HUES6 (cell line): ENCODE data around the gene GRIN2C.

Source experiments
- H3K27ac ChIP-seq: 2 replicates; pipeline ENCODE4 v1.7.0; 2013; ENCODE audit warnings: low read depth, mild to moderate bottlenecking, low read length, inconsistent platforms
- H3K27me3 ChIP-seq: 2 replicates; pipeline ENCODE4 v1.6.1; 2013; ENCODE audit warnings: low read length; ENCODE audit not compliant: control insufficient read depth, insufficient read depth
- H3K36me3 ChIP-seq: 2 replicates; pipeline ENCODE4 v1.6.1; 2013; ENCODE audit warnings: low read length; ENCODE audit not compliant: control insufficient read depth, insufficient read depth
- H3K4me1 ChIP-seq: 2 replicates; pipeline ENCODE4 v1.6.1; 2013; ENCODE audit warnings: low read length; ENCODE audit not compliant: control insufficient read depth, insufficient read depth
- H3K4me3 ChIP-seq: 2 replicates; pipeline ENCODE4 v1.5.1; 2013; ENCODE audit warnings: low read depth, low read length
- H3K9ac ChIP-seq: one replicate; pipeline ENCODE4 v1.6.1; 2013; ENCODE audit warnings: mild to moderate bottlenecking, low read length
- H3K9me3 ChIP-seq: 2 replicates; pipeline ENCODE4 v1.6.1; 2013; ENCODE audit warnings: low read depth, low read length; ENCODE audit not compliant: control insufficient read depth, insufficient read depth

GRIN2C gene

GRCh38 chr17:74815067-74815466, 44.6 kb downstream of the GRIN2C start:
- H3K27ac ChIP-seq, result no peak overlapping the region
- H3K27me3 ChIP-seq, result no peaks in the 10 kb centered on the region
- H3K9ac ChIP-seq, result no peak overlapping the region
- peaks cover 9% of the 10 kb centered on the region for H3K36me3 ChIP-seq
- no peaks in the 10 kb centered on the region for H3K9me3 ChIP-seq
- H3K4me1 ChIP-seq, result peaks cover 7% of the 10 kb centered on the region; the same call in 1 of the 2 replicates
- no peak overlapping the region for H3K4me3 ChIP-seq

GRCh38 chr17:74814453-74814852, 45.2 kb downstream of the GRIN2C start:
- no peak overlapping the region for H3K9ac ChIP-seq
- H3K4me3 ChIP-seq, result no peak overlapping the region
- H3K36me3 ChIP-seq, result peaks cover 6% of the 10 kb centered on the region; the same call in 1 of the 2 replicates
- H3K27ac ChIP-seq, result no peak overlapping the region
- no peaks in the 10 kb centered on the region for H3K9me3 ChIP-seq
- no peaks in the 10 kb centered on the region for H3K27me3 ChIP-seq
- H3K4me1 ChIP-seq, result peaks cover 7% of the 10 kb centered on the region; the same call in 1 of the 2 replicates

- H3K36me3 ChIP-seq, result peaks cover 3% of the 10 kb centered on the region; the same call in 1 of the 2 replicates
- no peak overlapping the region; the same call in 1 of the 2 replicates for H3K4me3 ChIP-seq
- H3K9ac ChIP-seq, result no peak overlapping the region
- H3K27me3 ChIP-seq, result no peaks in the 10 kb centered on the region
- no peaks in the 10 kb centered on the region for H3K9me3 ChIP-seq
- H3K27ac ChIP-seq, result no peak overlapping the region
- H3K4me1 ChIP-seq, result peaks cover 7% of the 10 kb centered on the region; the same call in 1 of the 2 replicates
These were observed 47.3 kb downstream of the GRIN2C start for GRCh38 chr17:74812109-74813009.

GRCh38 chr17:74810699-74811485, 48.8 kb downstream of the GRIN2C start:
- no peak overlapping the region for H3K4me3 ChIP-seq
- H3K27ac ChIP-seq, result no peak overlapping the region
- no peaks in the 10 kb centered on the region for H3K9me3 ChIP-seq
- H3K27me3 ChIP-seq, result no peaks in the 10 kb centered on the region
- peaks cover 7% of the 10 kb centered on the region; the same call in 1 of the 2 replicates for H3K4me1 ChIP-seq
- H3K9ac ChIP-seq, result no peak overlapping the region
- H3K36me3 ChIP-seq, result peaks cover 3% of the 10 kb centered on the region; the same call in 1 of the 2 replicates

GRCh38 chr17:74808714-74809430, 50.8 kb downstream of the GRIN2C start:
- Histone ChIP-seq H3K9me3 (no peaks in the 10 kb centered on the region), H3K9ac (no peak overlapping the region), H3K4me1 (peaks cover 4% of the 10 kb centered on the region; the same call in 1 of the 2 replicates), H3K27me3 (no peaks in the 10 kb centered on the region), H3K27ac (no peak overlapping the region), H3K4me3 (no peak overlapping the region), H3K36me3 (peaks cover 7% of the 10 kb centered on the region; the same call in 1 of the 2 replicates)

GRCh38 chr17:74807925-74808324, 51.8 kb downstream of the GRIN2C start:
- H3K4me1 ChIP-seq, result peaks cover 4% of the 10 kb centered on the region; the same call in 1 of the 2 replicates
- H3K9me3 ChIP-seq, result no peaks in the 10 kb centered on the region
- H3K27me3 ChIP-seq, result no peaks in the 10 kb centered on the region
- no peak overlapping the region for H3K4me3 ChIP-seq
- H3K27ac ChIP-seq, result no peak overlapping the region
- H3K36me3 ChIP-seq, result peaks cover 7% of the 10 kb centered on the region; the same call in 1 of the 2 replicates
- H3K9ac ChIP-seq, result no peak overlapping the region

- peaks cover 4% of the 10 kb centered on the region; the same call in 1 of the 2 replicates for H3K4me1 ChIP-seq
- H3K36me3 ChIP-seq, result peaks cover 7% of the 10 kb centered on the region; the same call in 1 of the 2 replicates
- H3K9me3 ChIP-seq, result no peaks in the 10 kb centered on the region
- no peak overlapping the region for H3K4me3 ChIP-seq
- no peak overlapping the region for H3K27ac ChIP-seq
- H3K27me3 ChIP-seq, result no peaks in the 10 kb centered on the region
- H3K9ac ChIP-seq, result no peak overlapping the region
These were observed 52.2 kb downstream of the GRIN2C start for GRCh38 chr17:74807441-74807840.

- H3K9me3 ChIP-seq, result no peaks in the 10 kb centered on the region
- H3K4me1 ChIP-seq, result no peaks in the 10 kb centered on the region
- no peak overlapping the region for H3K4me3 ChIP-seq
- H3K27me3 ChIP-seq, result no peaks in the 10 kb centered on the region
- H3K9ac ChIP-seq, result no peak overlapping the region
- H3K36me3 ChIP-seq, result peaks cover 9% of the 10 kb centered on the region; the same call in 1 of the 2 replicates
- H3K27ac ChIP-seq, result no peak overlapping the region
These were observed 53.4 kb downstream of the GRIN2C start for GRCh38 chr17:74806334-74806733.

GRCh38 chr17:74805591-74805991, 54.1 kb downstream of the GRIN2C start:
- no peak overlapping the region for H3K4me3 ChIP-seq
- H3K4me1 ChIP-seq, result no peaks in the 10 kb centered on the region
- no peak overlapping the region for H3K9ac ChIP-seq
- peaks cover 17% of the 10 kb centered on the region for H3K36me3 ChIP-seq
- H3K9me3 ChIP-seq, result no peaks in the 10 kb centered on the region
- H3K27me3 ChIP-seq, result no peaks in the 10 kb centered on the region
- H3K27ac ChIP-seq, result no peak overlapping the region

- Histone ChIP-seq H3K36me3 (peaks cover 22% of the 10 kb centered on the region), H3K4me1 (no peaks in the 10 kb centered on the region), H3K27me3 (no peaks in the 10 kb centered on the region), H3K27ac (no peak overlapping the region), H3K4me3 (no peak overlapping the region), H3K9me3 (no peaks in the 10 kb centered on the region), H3K9ac (no peak overlapping the region)
These were observed 55.0 kb downstream of the GRIN2C start for GRCh38 chr17:74804683-74805082.
